ENCODE results near the gene RAB3C.

The RAB3C gene

GRCh38 chr5:58818465-58818864 is 235.6 kb downstream of the RAB3C start:
- H3K36me3 Mint-ChIP-seq (ENCODE audit: low read depth): no peaks in the 10 kb centered on the region
- no peaks in the 10 kb centered on the region for H3K9me3 Mint-ChIP-seq
- no peak overlapping the region for H3K27ac Mint-ChIP-seq
- peaks cover 5% of the 10 kb centered on the region for H3K27me3 Mint-ChIP-seq (ENCODE audit: low read depth)
- no peak for TF ChIP-seq CTCF (IDR thresholded peaks at IDR 0.05; ENCODE audit: unreplicated experiment in 3 of 3)
- H3K4me3 Mint-ChIP-seq: no peak overlapping the region
- peaks cover 4% of the 10 kb centered on the region for H3K4me1 Mint-ChIP-seq

- Mint-ChIP-seq H3K27me3 (ENCODE audit: low read depth) (no peaks in the 10 kb centered on the region), H3K9me3 (no peaks in the 10 kb centered on the region), H3K4me1 (peaks cover 5% of the 10 kb centered on the region), H3K4me3 (no peak overlapping the region), H3K27ac (no peak overlapping the region), H3K36me3 (ENCODE audit: low read depth) (no peaks in the 10 kb centered on the region)
- TF ChIP-seq CTCF (IDR thresholded peaks at IDR 0.05; ENCODE audit: unreplicated experiment in 3 of 3): no peak
These were observed 242.6 kb downstream of the RAB3C start for GRCh38 chr5:58825441-58825840.

- Mint-ChIP-seq H3K9me3 (no peaks in the 10 kb centered on the region), H3K27ac (no peak overlapping the region), H3K4me1 (peaks cover 5% of the 10 kb centered on the region), H3K27me3 (ENCODE audit: low read depth) (no peaks in the 10 kb centered on the region), H3K36me3 (ENCODE audit: low read depth) (no peaks in the 10 kb centered on the region), H3K4me3 (no peak overlapping the region)
- TF ChIP-seq CTCF (IDR thresholded peaks at IDR 0.05; ENCODE audit: unreplicated experiment in 3 of 3): no peak
These were observed 243.0 kb downstream of the RAB3C start for GRCh38 chr5:58825899-58826298.

- no peak overlapping the region for H3K4me3 Mint-ChIP-seq
These were observed 244.6 kb downstream of the RAB3C start for GRCh38 chr5:58827463-58827862.

GRCh38 chr5:58828258-58828657 is 245.4 kb downstream of the RAB3C start:
- no peaks in the 10 kb centered on the region for H3K27me3 Mint-ChIP-seq (ENCODE audit: low read depth)
- H3K4me3 Mint-ChIP-seq: no peak overlapping the region
- peak overlapping the region; percentile 25 to 52 (median 52) for H3K27ac Mint-ChIP-seq
- no peaks in the 10 kb centered on the region for H3K9me3 Mint-ChIP-seq
- H3K4me1 Mint-ChIP-seq: peaks cover 5% of the 10 kb centered on the region
- no peaks in the 10 kb centered on the region for H3K36me3 Mint-ChIP-seq (ENCODE audit: low read depth)
- TF ChIP-seq CTCF (IDR thresholded peaks at IDR 0.05; ENCODE audit: unreplicated experiment in 3 of 3): no peak

More at GRCh38 chr5:58827463-58827862, 244.6 kb downstream of the RAB3C start:
- no peaks in the 10 kb centered on the region for H3K27me3 Mint-ChIP-seq (ENCODE audit: low read depth)
- H3K27ac Mint-ChIP-seq: peak overlapping the region in 1 of 3 experiments; percentile 19
- no peak for TF ChIP-seq CTCF (IDR thresholded peaks at IDR 0.05; ENCODE audit: unreplicated experiment in 3 of 3)
- H3K9me3 Mint-ChIP-seq: no peaks in the 10 kb centered on the region
- no peaks in the 10 kb centered on the region for H3K36me3 Mint-ChIP-seq (ENCODE audit: low read depth)
- H3K4me1 Mint-ChIP-seq: peaks cover 5% of the 10 kb centered on the region

Measured in nephron (organoid).